Glomerular endothelial cell (primary cell): Measurements from ENCODE around the gene CCDC69. TPM values are rescaled to one million over a fixed set of nuclear protein-coding genes. Genes with fewer than 3 reads are reported as not detected.
A peak's percentile ranks its signal among the peaks of the same experiment; 100 is the strongest.

ENCODE experiments used
- DNase-seq: peaks from one replicate; pipeline ENCODE4 v3.0.0-alpha.2; 2011; ENCODE audit warnings: low read depth, low spot score; ENCODE audit errors: extremely low read depth
- total RNA-seq: library from RNA; depleted of rRNA; stranded (reverse); fragments of >200 nt; gene quantifications from 2 replicates; pipeline ENCODE4 v1.2.3, GENCODE V29; 2015

CCDC69 gene
- total RNA-seq, 1 donor from 2014 or later, result 10.6 TPM

DNA sequence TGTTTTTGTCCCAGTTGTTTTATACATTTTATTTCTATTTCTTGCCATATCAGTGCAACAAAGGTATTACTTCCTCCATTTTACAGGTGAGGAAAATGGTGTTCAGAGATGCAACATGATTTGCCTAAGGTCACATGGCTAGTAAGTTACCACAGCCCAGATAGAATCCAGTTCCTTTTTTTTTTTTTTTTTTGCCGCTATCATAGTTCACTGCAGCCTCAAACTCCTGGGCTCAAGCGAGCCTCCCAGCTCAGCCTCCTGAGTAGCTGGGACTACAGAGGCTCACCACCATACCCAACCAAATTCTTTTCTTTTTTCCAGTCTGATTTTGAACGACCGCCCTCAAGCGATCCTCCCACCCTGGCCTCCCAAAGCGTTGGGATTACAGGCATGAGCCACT lies 480 bp upstream of the CCDC69 start:
- DNase-seq, result no peak

- no peak for DNase-seq
Measured at GRCh38 chr5:151222790-151223446, 974 bp downstream of the CCDC69 start.

- DNase-seq, result no peak
Measured at GRCh38 chr5:151222054-151222789, 1.7 kb downstream of the CCDC69 start.

DNA sequence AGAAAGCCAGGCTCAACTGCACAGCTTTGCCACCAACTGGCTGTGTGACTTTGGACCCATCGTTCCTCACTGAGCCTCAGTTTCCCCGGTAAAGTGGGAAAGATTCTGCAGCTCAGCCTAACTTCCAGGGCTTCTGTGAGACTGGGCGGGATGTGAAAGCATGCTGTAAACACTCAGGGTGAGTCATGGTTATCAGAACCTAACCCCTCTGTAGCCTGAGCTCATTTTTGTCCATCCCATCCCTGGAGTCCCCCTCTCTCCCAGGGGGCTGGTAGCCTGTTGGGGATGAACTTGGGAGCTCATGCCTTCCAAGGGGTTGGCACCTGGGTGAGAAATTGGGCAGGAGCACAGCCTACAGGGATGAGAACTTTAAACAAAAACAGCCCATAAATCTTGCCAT lies 2.3 kb downstream of the CCDC69 start:
- DNase-seq, result no peak

GRCh38 chr5:151219789-151220188 lies 4.1 kb downstream of the CCDC69 start:
- DNase-seq, result no peak

GRCh38 chr5:151219138-151219537 lies 4.8 kb downstream of the CCDC69 start:
- no peak for DNase-seq

- no peak for DNase-seq
Measured at GRCh38 chr5:151218177-151218576, 5.7 kb downstream of the CCDC69 start.

DNA sequence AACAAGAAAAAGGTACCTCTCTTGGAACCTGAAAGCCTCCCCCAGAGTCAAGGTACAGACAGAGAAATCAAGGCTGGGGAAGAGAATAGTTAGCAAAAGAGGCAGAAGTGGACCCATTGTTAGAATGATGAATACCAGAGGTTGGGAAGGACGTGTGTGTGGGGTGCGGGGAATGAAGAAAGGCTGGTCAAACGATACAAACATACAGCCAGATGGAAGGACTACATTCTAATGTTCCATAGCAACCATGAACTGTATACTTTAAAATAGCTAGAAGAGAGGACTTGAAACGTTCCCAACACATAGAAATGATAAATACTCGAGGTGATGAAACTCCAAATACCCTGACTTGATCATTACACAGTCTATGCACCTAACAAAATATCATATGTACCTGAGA lies 7.1 kb downstream of the CCDC69 start:
- no peak for DNase-seq

GRCh38 chr5:151215546-151215880 lies 8.4 kb downstream of the CCDC69 start:
- no peak for DNase-seq

DNA sequence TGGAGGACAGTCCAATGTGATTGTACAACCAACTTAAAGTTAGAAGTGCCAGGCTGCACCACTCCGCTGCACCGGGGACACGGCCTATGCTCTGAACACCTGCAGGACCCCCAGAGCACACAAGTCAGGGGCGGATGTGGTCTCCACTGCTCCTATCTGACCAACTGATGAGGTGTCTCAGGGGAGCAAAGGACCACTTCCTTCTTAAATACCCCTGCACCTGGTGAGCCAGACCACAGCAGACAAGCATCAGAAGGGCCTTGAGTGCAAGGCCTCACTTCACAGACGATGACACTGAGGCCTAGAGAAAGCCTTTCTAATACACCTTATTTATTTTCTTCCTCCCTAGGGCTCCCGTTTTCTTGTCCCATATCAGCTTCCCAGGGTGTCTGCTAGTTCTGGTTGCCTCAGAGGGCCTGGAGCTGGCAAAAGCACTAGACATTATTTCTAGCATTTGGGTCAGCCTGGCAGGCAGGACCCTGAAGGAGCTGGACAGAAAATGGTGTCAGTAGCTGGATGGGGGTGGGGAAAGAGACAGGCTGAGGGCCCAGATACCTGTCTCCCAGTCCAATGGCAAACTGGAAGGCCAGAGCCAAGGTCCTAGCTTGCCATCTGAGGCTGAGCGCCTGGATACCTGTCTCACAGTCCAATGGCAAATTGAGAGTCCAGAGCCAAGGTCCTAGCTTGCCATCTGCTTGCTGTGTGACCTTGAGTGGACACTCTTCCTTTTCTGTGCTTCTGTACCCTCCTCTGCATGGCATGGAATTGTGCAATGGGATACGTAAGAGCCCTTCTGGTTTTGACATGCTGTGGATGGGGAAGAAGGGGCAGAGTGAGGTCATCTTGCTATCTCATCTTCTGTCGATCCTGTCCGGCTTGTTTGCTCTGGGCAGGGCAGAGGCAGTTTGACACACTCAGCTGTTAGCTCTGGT lies 9.0 kb downstream of the CCDC69 start:
- no peak for DNase-seq

GRCh38 chr5:151213803-151214613 lies 9.9 kb downstream of the CCDC69 start:
- DNase-seq, result no peak

- no peak for DNase-seq
Measured at GRCh38 chr5:151212406-151212798, 11.5 kb downstream of the CCDC69 start.

DNA sequence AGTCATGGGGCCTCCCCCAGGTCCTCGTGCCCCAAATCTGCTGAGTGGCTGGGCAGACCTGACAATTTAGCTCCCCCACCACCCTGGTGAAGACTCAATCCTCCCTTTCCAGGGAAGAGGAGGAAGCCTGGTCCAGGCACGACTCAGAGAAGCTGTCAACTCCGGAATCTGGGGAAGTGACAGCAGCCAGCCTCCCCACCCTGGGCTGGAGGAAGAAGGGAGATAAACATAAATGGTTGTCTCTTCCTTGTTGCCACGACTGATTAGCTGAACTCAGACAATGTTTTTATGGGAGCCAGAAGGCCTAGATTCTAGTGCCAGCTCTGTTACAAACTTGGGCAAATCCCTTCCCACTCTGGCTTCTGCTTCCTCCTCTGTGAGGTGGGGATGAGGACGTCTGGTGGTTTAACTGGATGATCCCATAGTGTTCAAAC lies 15.4 kb downstream of the CCDC69 start:
- no peak for DNase-seq

GRCh38 chr5:151205411-151205810 lies 18.5 kb downstream of the CCDC69 start:
- DNase-seq, result no peak

DNA sequence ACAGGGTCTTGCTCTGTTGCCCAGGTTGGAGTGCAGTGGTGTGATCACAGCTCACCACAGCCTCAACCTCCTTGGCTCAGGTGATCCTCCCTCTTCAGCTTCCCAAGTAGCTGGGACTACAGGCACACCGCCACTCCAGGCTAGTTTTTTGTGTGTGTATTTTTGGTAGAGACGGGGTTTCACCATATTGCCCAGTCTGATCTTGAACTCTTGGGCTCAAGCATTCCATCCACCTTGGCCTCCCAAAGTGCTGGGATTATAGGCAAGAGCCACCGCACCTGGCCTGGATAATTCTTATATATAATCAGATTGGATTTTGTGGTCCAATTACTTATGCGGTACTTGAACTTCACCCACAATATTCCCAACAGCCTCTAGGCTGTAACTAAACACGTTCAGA lies 19.8 kb downstream of the CCDC69 start:
- DNase-seq, result no peak

DNA sequence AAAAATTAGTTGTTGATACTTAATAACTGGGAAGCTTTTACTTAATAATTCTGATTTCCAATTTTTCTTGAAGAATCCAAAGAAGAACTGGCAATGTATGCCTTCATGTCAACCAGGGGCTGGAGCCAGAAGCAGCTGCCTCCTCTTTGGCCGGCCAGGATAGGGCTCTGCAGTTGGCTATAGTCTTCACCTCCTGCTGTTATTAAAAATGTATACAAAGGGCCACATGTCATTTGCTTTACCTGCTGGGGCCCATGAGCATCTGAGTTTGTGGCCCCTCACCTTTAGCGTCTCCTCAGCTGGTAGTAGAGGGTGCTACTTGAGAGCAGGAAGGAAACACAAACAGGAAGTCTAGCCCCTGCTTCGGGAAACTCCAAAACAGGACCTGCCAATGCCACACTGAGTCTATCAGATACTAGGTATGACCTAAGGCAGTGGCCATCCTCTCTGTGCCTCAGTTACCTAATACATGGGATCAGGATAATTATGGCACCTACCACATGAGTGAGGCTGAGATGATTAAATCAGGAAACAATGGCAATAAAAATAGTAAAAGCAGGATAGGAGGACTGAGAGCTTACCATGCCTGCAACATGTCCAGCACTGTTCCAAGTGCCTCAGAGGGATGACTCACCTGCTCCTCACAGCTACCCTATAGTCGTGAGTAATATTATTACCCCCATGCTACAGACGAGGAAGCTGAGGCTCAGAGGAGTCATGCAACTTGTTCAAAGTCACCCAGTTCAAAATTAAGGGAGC lies 21.3 kb downstream of the CCDC69 start:
- DNase-seq, result peak; percentile 31

- DNase-seq, result no peak
Measured at GRCh38 chr5:151200913-151201595, 22.8 kb downstream of the CCDC69 start.

DNA sequence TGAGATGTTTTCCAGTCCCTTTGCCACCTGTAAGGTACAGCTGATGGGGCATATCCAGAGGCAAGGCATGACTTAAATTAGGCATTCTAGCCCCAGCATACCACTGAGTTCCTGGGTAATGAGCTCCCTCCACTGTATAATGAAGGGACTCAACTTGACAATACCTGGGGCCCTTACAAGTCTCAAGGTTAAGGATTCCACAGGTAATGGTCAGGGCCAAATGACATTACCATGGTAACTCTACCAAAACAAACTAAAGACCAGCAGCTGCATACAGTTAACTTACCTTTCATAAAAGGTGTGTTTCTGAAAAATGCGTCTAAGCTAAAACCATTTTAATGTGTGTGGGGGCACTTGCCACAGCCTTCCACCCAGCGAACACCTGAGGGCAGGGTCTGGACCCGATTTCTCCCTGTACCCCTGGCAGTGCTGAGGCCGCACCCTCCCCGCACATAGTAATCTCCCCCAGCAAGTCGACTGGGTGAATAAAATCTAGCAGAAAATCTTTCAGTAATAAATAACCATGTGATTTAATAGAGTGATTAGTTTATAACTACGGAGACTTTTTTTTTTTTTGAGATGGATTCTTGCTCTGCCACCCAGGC lies 24.2 kb downstream of the CCDC69 start:
- DNase-seq, result no peak

GRCh38 chr5:151198861-151199260 lies 25.0 kb downstream of the CCDC69 start:
- DNase-seq, result no peak
